Measurements from ENCODE around the gene TMEM82. TPM values are rescaled to one million over a fixed set of nuclear protein-coding genes. Genes with fewer than 3 reads are reported as not detected.

The TMEM82 gene
- total RNA-seq, 4 donors from 2014 or later = not detected

DNA sequence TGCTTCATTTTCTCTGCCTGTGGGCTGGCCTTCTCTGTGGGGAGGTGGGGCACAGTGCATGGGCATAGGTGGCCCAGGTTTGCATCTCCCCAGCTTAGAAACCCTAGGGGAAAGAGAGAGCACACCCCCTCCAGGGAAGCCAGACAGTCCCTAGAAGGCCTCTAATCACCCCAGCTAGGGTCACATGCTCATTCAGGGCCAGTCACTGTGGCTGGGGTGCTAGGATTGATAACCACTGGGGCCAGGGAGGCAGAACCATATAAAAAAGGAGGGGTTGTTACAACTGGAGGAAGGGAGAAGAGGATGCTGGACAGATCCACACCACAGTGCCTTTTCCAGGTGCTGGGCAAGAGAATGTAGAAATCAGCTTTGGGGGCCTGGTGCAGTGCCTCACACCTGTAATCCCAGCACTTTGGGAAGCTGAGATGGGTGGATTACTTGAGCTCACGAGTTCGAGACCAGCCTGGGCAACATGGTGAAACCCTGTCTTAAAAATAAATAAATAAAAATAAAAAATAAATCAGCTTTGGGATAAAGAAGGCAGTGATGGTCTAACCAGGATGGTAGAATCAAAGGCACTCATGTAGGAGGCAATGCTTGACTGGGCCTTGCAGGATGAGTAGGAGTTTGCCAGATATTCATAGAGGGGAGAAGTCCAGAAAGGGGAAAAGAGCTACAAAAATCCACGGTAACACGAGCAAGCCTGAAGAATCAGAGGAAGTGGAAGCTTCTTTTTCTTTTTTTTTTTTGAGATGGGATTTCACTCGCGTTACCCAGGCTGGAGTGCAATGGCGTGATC, 35.8 kb downstream of the TMEM82 start:
- TF ChIP-seq, protein P1, sequence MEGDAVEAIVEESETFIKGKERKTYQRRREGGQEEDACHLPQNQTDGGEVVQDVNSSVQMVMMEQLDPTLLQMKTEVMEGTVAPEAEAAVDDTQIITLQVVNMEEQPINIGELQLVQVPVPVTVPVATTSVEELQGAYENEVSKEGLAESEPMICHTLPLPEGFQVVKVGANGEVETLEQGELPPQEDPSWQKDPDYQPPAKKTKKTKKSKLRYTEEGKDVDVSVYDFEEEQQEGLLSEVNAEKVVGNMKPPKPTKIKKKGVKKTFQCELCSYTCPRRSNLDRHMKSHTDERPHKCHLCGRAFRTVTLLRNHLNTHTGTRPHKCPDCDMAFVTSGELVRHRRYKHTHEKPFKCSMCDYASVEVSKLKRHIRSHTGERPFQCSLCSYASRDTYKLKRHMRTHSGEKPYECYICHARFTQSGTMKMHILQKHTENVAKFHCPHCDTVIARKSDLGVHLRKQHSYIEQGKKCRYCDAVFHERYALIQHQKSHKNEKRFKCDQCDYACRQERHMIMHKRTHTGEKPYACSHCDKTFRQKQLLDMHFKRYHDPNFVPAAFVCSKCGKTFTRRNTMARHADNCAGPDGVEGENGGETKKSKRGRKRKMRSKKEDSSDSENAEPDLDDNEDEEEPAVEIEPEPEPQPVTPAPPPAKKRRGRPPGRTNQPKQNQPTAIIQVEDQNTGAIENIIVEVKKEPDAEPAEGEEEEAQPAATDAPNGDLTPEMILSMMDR (IDR thresholded peaks at IDR 0.05; ENCODE audit: low read depth) = no peak

DNA sequence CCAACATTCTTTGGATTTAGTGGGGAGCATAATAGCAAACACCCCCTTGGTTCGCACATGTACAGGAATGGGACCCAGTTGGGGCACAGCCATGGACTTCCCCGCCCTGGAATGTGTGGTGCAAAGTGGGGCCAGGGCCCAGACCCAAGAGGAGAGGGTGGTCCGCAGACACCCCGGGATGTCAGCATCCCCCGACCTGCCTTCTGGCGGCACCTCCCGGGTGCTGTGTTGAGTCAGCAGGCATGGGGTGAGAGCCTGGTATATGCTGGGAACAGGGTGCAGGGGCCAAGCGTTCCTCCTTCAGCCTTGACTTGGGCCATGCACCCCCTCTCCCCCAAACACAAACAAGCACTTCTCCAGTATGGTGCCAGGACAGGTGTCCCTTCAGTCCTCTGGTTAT, 43.4 kb downstream of the TMEM82 start:
- TF ChIP-seq, protein P1 (IDR thresholded peaks at IDR 0.05; ENCODE audit: low read depth) = no peak

DNA sequence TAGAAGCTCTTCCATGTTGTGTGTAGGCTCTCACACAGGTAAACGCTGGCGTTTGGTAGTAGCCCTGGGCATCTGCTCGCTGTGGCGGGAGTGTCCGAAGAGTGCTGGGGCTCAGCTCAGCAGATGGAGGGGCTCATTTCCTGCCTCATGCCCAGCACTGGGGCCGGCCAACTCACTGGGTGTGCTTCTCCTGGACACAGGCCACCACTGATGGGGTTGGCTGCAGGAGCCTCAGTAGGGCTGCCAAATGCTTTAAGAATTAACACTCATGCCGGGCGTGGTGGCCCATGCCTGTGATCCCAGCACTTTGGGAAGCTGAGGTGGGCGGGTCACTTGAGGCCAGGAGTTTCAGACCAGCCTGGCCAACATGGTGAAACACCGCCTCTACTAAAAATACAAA, 44.3 kb downstream of the TMEM82 start:
- TF ChIP-seq, protein P1 (IDR thresholded peaks at IDR 0.05; ENCODE audit: low read depth) = no peak

DNA sequence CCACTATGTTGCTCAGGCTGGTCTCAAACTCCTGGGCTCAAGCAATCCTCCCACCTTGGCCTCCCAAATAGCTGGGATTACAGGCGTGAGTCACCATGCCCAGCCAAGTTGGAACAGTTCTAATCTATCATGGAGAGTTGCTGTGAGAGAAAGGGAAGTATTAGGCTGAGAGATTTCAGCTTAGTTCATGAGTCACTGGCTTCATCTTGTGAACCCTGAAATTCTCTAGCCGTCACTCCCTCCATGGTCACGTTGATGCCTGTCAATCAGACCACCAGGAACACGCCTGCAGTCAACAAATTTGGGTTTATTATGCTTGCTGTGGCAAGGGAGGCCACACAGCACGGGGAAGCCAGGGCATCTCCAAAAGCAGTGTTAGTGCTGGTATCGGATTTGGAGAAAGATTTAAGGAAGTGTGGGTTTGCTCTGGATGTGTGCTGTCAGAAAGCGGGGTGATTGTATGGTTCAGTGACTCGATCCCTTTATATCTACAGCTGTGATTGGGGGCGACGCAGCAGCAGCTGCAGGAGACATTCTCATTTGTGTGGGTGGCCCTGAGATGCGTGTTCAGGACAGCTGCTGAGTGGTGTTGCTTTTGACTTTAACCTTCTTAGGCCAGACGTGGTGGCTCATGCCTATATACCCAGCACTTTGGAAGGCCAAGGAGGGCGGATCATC, 46.5 kb downstream of the TMEM82 start:
- TF ChIP-seq, protein P1 (IDR thresholded peaks at IDR 0.05; ENCODE audit: low read depth) = no peak

DNA sequence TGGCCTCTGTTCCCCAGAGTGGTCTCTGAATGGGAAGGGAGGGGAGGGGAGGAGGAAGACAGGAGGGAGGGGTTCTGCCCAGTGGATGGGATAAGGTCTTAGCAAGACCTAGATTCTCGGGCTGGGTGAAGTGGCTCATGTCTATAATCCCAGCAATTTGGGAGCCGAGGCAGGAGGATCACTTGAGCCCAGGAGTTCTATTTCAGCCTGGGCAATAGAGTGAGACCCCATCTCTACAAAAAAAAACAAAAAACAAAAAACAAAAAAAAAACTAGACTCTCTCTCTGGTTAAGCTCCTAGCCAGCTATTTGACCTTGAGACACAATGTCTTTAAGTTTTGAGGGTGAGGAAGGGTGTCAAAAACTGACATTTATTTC, 53.8 kb downstream of the TMEM82 start:
- TF ChIP-seq, protein P1 (IDR thresholded peaks at IDR 0.05; ENCODE audit: low read depth) = no peak

Other genes starting within 250 kb of the TMEM82 start
- 10 to 100 TPM; 10.1 to 12.1 (median 10.3) TPM for gene CASP9, start 218.3 kb upstream of the TMEM82 start, total RNA-seq
- gene DNAJC16, start 215.7 kb upstream of the TMEM82 start, total RNA-seq = 10 to 100 TPM; 12.1 to 22.3 (median 13.8) TPM
- under 1 TPM in 2 of 4 donors, not detected in 2; 0.49 to 0.68 TPM for gene AGMAT, start 157.4 kb upstream of the TMEM82 start, total RNA-seq
- gene DDI2, start 125.0 kb upstream of the TMEM82 start, total RNA-seq = 100 to 1,000 TPM in 3 of 4 donors, 10 to 100 TPM in 1; 88.1 to 124 (median 115) TPM
- 10 to 100 TPM; 41.9 to 74.5 (median 55.7) TPM for gene PLEKHM2, start 58.2 kb upstream of the TMEM82 start, total RNA-seq
- gene SLC25A34, start 6.2 kb upstream of the TMEM82 start, total RNA-seq = 10 to 100 TPM in 1 of 4 donors, 1 to 10 TPM in 1, under 1 TPM in 2; 0.44 to 11.1 (median 1.1) TPM
- 10 to 100 TPM in 3 of 4 donors, 1 to 10 TPM in 1; 5.1 to 21.9 (median 14.9) TPM for gene FBLIM1, start 16.3 kb downstream of the TMEM82 start, total RNA-seq
- 1 to 10 TPM; 1.5 to 2.6 (median 1.7) TPM for gene UQCRHL, start 65.2 kb downstream of the TMEM82 start, total RNA-seq
- gene SPEN, start 105.2 kb downstream of the TMEM82 start, total RNA-seq = 10 to 100 TPM; 44.0 to 83.3 (median 67.1) TPM
- gene ZBTB17, start 233.6 kb downstream of the TMEM82 start, total RNA-seq = 10 to 100 TPM; 21.6 to 42.0 (median 25.4) TPM

Measured in subcutaneous adipose tissue (tissue), 4 donors.